WTC11 (cell line): ENCODE data around the gene ZNF609. TPM values are rescaled to one million over a fixed set of nuclear protein-coding genes. Genes with fewer than 3 reads are reported as not detected.

Experiments
- ATAC-seq: fragments of 200-7000 bp; cut with Tn5 transposase; 2 replicates; pipeline ENCODE4 v1.10.0; 2021; ENCODE audit warnings: mild to moderate bottlenecking, moderate library complexity
- CTCF ChIA-PET: fragments of 300-600 bp; sonication (Branson Sonifier 250); formaldehyde crosslinking; loops from one replicate; lab custom pipeline; 2021; ENCODE audit warnings: antibody characterized with exemption; lab: Charles Lee
- POLR2A ChIA-PET: fragments of 350-600 bp; sonication (Branson Sonifier 250); formaldehyde crosslinking; loops from one replicate; lab custom pipeline; 2021; ENCODE audit warnings: antibody characterized with exemption; lab: Charles Lee
- DNase-seq: peaks from one replicate; pipeline ENCODE4 v3.0.0; 2021; ENCODE audit warnings: low spot score
- H3K27ac Mint-ChIP-seq: 2 replicates; pipeline ENCODE4 v1.8.0; 2021; ENCODE audit warnings: mixed read lengths
- H3K27me3 Mint-ChIP-seq: 2 replicates; pipeline ENCODE4 v1.8.0; 2021; ENCODE audit warnings: low read depth, mild to moderate bottlenecking, moderate library complexity, mixed read lengths
- H3K36me3 Mint-ChIP-seq: 2 replicates; pipeline ENCODE4 v1.8.0; 2021; ENCODE audit warnings: mixed read lengths
- H3K4me1 Mint-ChIP-seq: 2 replicates; pipeline ENCODE4 v1.8.0; 2022; ENCODE audit warnings: mixed read lengths
- H3K4me3 Mint-ChIP-seq: 2 replicates; pipeline ENCODE4 v1.8.0; 2021; ENCODE audit warnings: mild to moderate bottlenecking, moderate library complexity, mixed read lengths
- H3K9me3 Mint-ChIP-seq: 2 replicates; pipeline ENCODE4 v1.8.0; 2021; ENCODE audit warnings: mixed read lengths
- AR ChIP-seq: fragments of 250-450 bp; sonication (Bioruptor Pico); IDR thresholded peaks from 2 replicates; pipeline ENCODE4 v1.9.0; 2021; ENCODE audit warnings: mild to moderate bottlenecking
- ARID4B ChIP-seq: sonication (generic); formaldehyde crosslinking; IDR thresholded peaks from 2 replicates; pipeline ENCODE4 v1.8.0; 2023; ENCODE audit warnings: missing genetic modification reagents, mild to moderate bottlenecking, borderline replicate concordance
- ATF3 ChIP-seq: sonication (generic); formaldehyde crosslinking; conservative IDR thresholded peaks from 2 replicates; pipeline ENCODE4 v1.8.1; 2022; ENCODE audit warnings: mild to moderate bottlenecking, missing genetic modification reagents
- CDX4 ChIP-seq: fragments of 250-450 bp; sonication (Bioruptor Pico); IDR thresholded peaks from 2 replicates; pipeline ENCODE4 v1.9.0; 2021; ENCODE audit warnings: moderate library complexity, mild to moderate bottlenecking, inconsistent platforms, borderline replicate concordance
- CREB1 ChIP-seq: sonication (generic); formaldehyde crosslinking; IDR thresholded peaks from 2 replicates; pipeline ENCODE4 v1.8.0; 2023; ENCODE audit warnings: mild to moderate bottlenecking, missing genetic modification reagents
- FOXK1 ChIP-seq: sonication (generic); formaldehyde crosslinking; IDR thresholded peaks from 2 replicates; pipeline ENCODE4 v1.8.0; 2022; ENCODE audit warnings: mild to moderate bottlenecking, moderate library complexity, missing genetic modification reagents
- PREB ChIP-seq: sonication (generic); formaldehyde crosslinking; IDR thresholded peaks from 2 replicates; pipeline ENCODE4 v1.8.1; 2022; ENCODE audit warnings: mild to moderate bottlenecking, missing genetic modification reagents, moderate library complexity, borderline replicate concordance
- RELA ChIP-seq: sonication (generic); formaldehyde crosslinking; IDR thresholded peaks from 2 replicates; pipeline ENCODE4 v1.8.1; 2022; ENCODE audit warnings: missing genetic modification reagents, mild to moderate bottlenecking, borderline replicate concordance
- SMAD4 ChIP-seq: sonication (generic); formaldehyde crosslinking; IDR thresholded peaks from 2 replicates; pipeline ENCODE4 v1.8.0; 2022; ENCODE audit warnings: mild to moderate bottlenecking, missing genetic modification reagents
- SOX15 ChIP-seq: fragments of 250-450 bp; sonication (Bioruptor Pico); IDR thresholded peaks from 2 replicates; pipeline ENCODE4 v1.9.0; 2021; ENCODE audit warnings: mild to moderate bottlenecking
- TEAD1 ChIP-seq: sonication (generic); formaldehyde crosslinking; IDR thresholded peaks from 2 replicates; pipeline ENCODE4 v1.8.0; 2022; ENCODE audit warnings: mild to moderate bottlenecking, missing genetic modification reagents
- USF2 ChIP-seq: sonication (generic); formaldehyde crosslinking; IDR thresholded peaks from 2 replicates; pipeline ENCODE4 v1.8.1; 2023; ENCODE audit warnings: mild to moderate bottlenecking, missing genetic modification reagents, moderate library complexity
- ZNF121 ChIP-seq: sonication (generic); formaldehyde crosslinking; IDR thresholded peaks from 2 replicates; pipeline ENCODE4 v1.8.0; 2023; ENCODE audit warnings: missing genetic modification reagents
- ZNF416 ChIP-seq: fragments of 250-450 bp; sonication (Bioruptor Pico); IDR thresholded peaks from 2 replicates; pipeline ENCODE4 v1.9.0; 2021; ENCODE audit warnings: mild to moderate bottlenecking, inconsistent platforms
- ZNF512 ChIP-seq: sonication (generic); formaldehyde crosslinking; IDR thresholded peaks from 2 replicates; pipeline ENCODE4 v1.8.1; 2022; ENCODE audit warnings: missing genetic modification reagents, borderline replicate concordance
- total RNA-seq: library from RNA; stranded (reverse); gene quantifications from 3 replicates; pipeline ENCODE4 v1.2.3, GENCODE V29; 2021

ZNF609 gene
- total RNA-seq, 1 experiment from 2014 or later: 47.4 TPM

- peaks cover 17% of the 10 kb centered on the region for H3K4me1 Mint-ChIP-seq
- ATAC-seq: no peak
- ChIA-PET POLR2A (interaction anchor here (0.8 kb wide), 1 partner anchor 42 kb away, joined by 9 read pairs; no protein-coding TSS in a partner anchor), CTCF (no interaction called here)
- no peak for DNase-seq
- H3K27me3 Mint-ChIP-seq: no peaks in the 10 kb centered on the region
- peaks cover 4% of the 10 kb centered on the region for H3K36me3 Mint-ChIP-seq
- no peak overlapping the region for H3K4me3 Mint-ChIP-seq
- no peak overlapping the region for H3K27ac Mint-ChIP-seq
- H3K9me3 Mint-ChIP-seq: no peaks in the 10 kb centered on the region
- TF ChIP-seq FOXK1 (CRISPR knock-in tag) (no peak), ATF3 (CRISPR knock-in tag) (no peak), AR (CRISPR knock-in tag) (no peak), CDX4 (CRISPR knock-in tag) (no peak), ZNF121 (CRISPR knock-in tag) (no peak), SMAD4 (CRISPR knock-in tag) (no peak), USF2 (CRISPR knock-in tag) (no peak), ARID4B (CRISPR knock-in tag) (no peak), ZNF512 (CRISPR knock-in tag) (no peak), PREB (CRISPR knock-in tag) (no peak), TEAD1 (CRISPR knock-in tag) (no peak), ZNF416 (no peak), SOX15 (CRISPR knock-in tag) (no peak), CREB1 (CRISPR knock-in tag) (no peak), RELA (CRISPR knock-in tag) (no peak)
Measured at GRCh38 chr15:64472161-64472560, 11.8 kb downstream of the ZNF609 start.
